Measurements from ENCODE around the gene ARF5.
"Not testable (repeated sequence)": the region's sequence is repeated elsewhere in the genome, so short reads cannot be mapped to it uniquely, and the experiment has no call there.

ARF5 gene

GRCh38 chr7:127551941-127552340 is 36.3 kb upstream of the ARF5 start:
- intact Hi-C loops (cut with DNase I; ENCODE audit: low total_unique reads), result no loop called here
- TF ChIP-seq CTCF (IDR thresholded peaks at IDR 0.05), result no peak
- Histone ChIP-seq H3K27me3 (no peaks in the 10 kb centered on the region), H3K4me1 (no peaks in the 10 kb centered on the region), H3K36me3 (no peaks in the 10 kb centered on the region), H3K9me3 (no peaks in the 10 kb centered on the region), H3K27ac (no peak overlapping the region), H3K4me3 (no peak overlapping the region)
- no peak for DNase-seq

GRCh38 chr7:127556404-127556803 is 31.8 kb upstream of the ARF5 start:
- H3K4me3 ChIP-seq, result no peak overlapping the region
- DNase-seq, result no peak
- H3K36me3 ChIP-seq, result no peaks in the 10 kb centered on the region
- no peaks in the 10 kb centered on the region for H3K4me1 ChIP-seq
- TF ChIP-seq CTCF (IDR thresholded peaks at IDR 0.05), result no peak
- no peaks in the 10 kb centered on the region for H3K9me3 ChIP-seq
- intact Hi-C loops (cut with DNase I; ENCODE audit: low total_unique reads), result no loop called here
- H3K27ac ChIP-seq, result no peak overlapping the region
- no peaks in the 10 kb centered on the region for H3K27me3 ChIP-seq

- H3K27me3 ChIP-seq, result no peaks in the 10 kb centered on the region
- H3K4me3 ChIP-seq, result no peak overlapping the region
- no peaks in the 10 kb centered on the region for H3K36me3 ChIP-seq
- intact Hi-C loops (cut with DNase I; ENCODE audit: low total_unique reads), result no loop called here
- no peak overlapping the region for H3K27ac ChIP-seq
- H3K9me3 ChIP-seq, result no peaks in the 10 kb centered on the region
- no peaks in the 10 kb centered on the region for H3K4me1 ChIP-seq
- no peak for TF ChIP-seq CTCF (IDR thresholded peaks at IDR 0.05)
- no peak for DNase-seq
Measured at GRCh38 chr7:127557803-127558202, 30.4 kb upstream of the ARF5 start.

- no peak for TF ChIP-seq CTCF (IDR thresholded peaks at IDR 0.05)
- H3K36me3 ChIP-seq, result no peaks in the 10 kb centered on the region
- H3K4me1 ChIP-seq, result no peaks in the 10 kb centered on the region
- peaks cover 0 to 5% (median 0%) of the 10 kb centered on the region in 3 donors for H3K9me3 ChIP-seq
- no peak overlapping the region for H3K4me3 ChIP-seq
- intact Hi-C loops (cut with DNase I; ENCODE audit: low total_unique reads), result no loop called here
- no peak overlapping the region for H3K27ac ChIP-seq
- no peak for DNase-seq
- H3K27me3 ChIP-seq, result no peaks in the 10 kb centered on the region
Measured at GRCh38 chr7:127566242-127566641, 22.0 kb upstream of the ARF5 start.

- H3K4me3 ChIP-seq; H3K27ac ChIP-seq; intact Hi-C loops (cut with DNase I; ENCODE audit: low total_unique reads); H3K4me1 ChIP-seq; H3K27me3 ChIP-seq; H3K9me3 ChIP-seq; DNase-seq; H3K36me3 ChIP-seq: not testable (repeated sequence)
Measured at GRCh38 chr7:127568034-127568433, 20.2 kb upstream of the ARF5 start.

- no peaks in the 10 kb centered on the region for H3K9me3 ChIP-seq
- H3K4me3 ChIP-seq, result no peak overlapping the region
- H3K27ac ChIP-seq, result no peak overlapping the region
- intact Hi-C loops (cut with DNase I; ENCODE audit: low total_unique reads), result no loop called here
- DNase-seq, result no peak
- H3K27me3 ChIP-seq, result no peaks in the 10 kb centered on the region
- H3K36me3 ChIP-seq, result peaks cover 0 to 4% (median 4%) of the 10 kb centered on the region in 3 donors
- H3K4me1 ChIP-seq, result no peaks in the 10 kb centered on the region
- no peak for TF ChIP-seq CTCF (IDR thresholded peaks at IDR 0.05)
Measured at GRCh38 chr7:127571741-127572505, 16.3 kb upstream of the ARF5 start.

Measured in tibial artery (tissue), 4 donors.